Activated CD4-positive, alpha-beta T cell treated with anti-CD3 and anti-CD28 coated beads, Interleukin-2, amount 10 ng/mL, durations not matched to agents 24 days and 14 days (primary cell): ENCODE results near the gene MS4A14. TPM values are rescaled to one million over a fixed set of nuclear protein-coding genes. Genes with fewer than 3 reads are reported as not detected.
"Not testable (repeated sequence)": the region's sequence is repeated elsewhere in the genome, so short reads cannot be mapped to it uniquely, and the experiment has no call there.

Experiments
- DNase-seq: peaks from one replicate; pipeline ENCODE4 v3.0.0; 2022
- H3K27ac Mint-ChIP-seq: one replicate; pipeline ENCODE4 v1.8.0; 2022; ENCODE audit warnings: mild to moderate bottlenecking, mixed read lengths
- H3K27me3 Mint-ChIP-seq: one replicate; pipeline ENCODE4 v1.8.0; 2022; ENCODE audit warnings: mixed read lengths
- H3K36me3 Mint-ChIP-seq: one replicate; pipeline ENCODE4 v1.8.0; 2022; ENCODE audit warnings: low read depth, mild to moderate bottlenecking, mixed read lengths
- H3K4me1 Mint-ChIP-seq: one replicate; pipeline ENCODE4 v1.8.0; 2021; ENCODE audit warnings: mixed read lengths
- H3K4me3 Mint-ChIP-seq: one replicate; pipeline ENCODE4 v1.8.0; 2022; ENCODE audit warnings: mild to moderate bottlenecking, moderate library complexity, mixed read lengths
- H3K9me3 Mint-ChIP-seq: one replicate; pipeline ENCODE4 v1.8.0; 2021; ENCODE audit warnings: mixed read lengths
- intact Hi-C: fragments of 100-400 bp; cut with micrococcal nuclease; formaldehyde crosslinking; loops from one replicate; pipeline ENCODE4 v1.15.1; 2023
- total RNA-seq: library from RNA; stranded (reverse); gene quantifications from 2 replicates; pipeline ENCODE4 v1.2.3, GENCODE V29; 2022

MS4A14 gene
- not detected in 2 replicates for total RNA-seq

GRCh38 chr11:60396382-60396781 is at the start of gene MS4A14:
TSS of gene MS4A14 (plus strand) at chr11:60396459. CDS start at chr11:60396579, 120 bp downstream.
- H3K36me3 Mint-ChIP-seq, result no peaks in the 10 kb centered on the region
- no peak within 1 kb of the TSS for H3K27ac Mint-ChIP-seq
- no peaks in the 10 kb centered on the region for H3K9me3 Mint-ChIP-seq
- no peaks in the 10 kb centered on the region for H3K4me1 Mint-ChIP-seq
- peaks cover 3% of the 10 kb centered on the region for H3K27me3 Mint-ChIP-seq
- no peak within 1 kb of the TSS for H3K4me3 Mint-ChIP-seq
- no peak for DNase-seq
- intact Hi-C loops, result no loop called here

GRCh38 chr11:60347084-60347797 is 49.0 kb upstream of the MS4A14 start:
- Mint-ChIP-seq H3K36me3 (no peaks in the 10 kb centered on the region), H3K9me3 (no peaks in the 10 kb centered on the region), H3K4me3 (no peak overlapping the region), H3K27ac (no peak overlapping the region), H3K27me3 (peaks cover 5% of the 10 kb centered on the region), H3K4me1 (no peaks in the 10 kb centered on the region)
- no peak for DNase-seq
- intact Hi-C loops, result no loop called here

- intact Hi-C loops, result no loop called here
- Mint-ChIP-seq H3K4me3 (no peak overlapping the region), H3K27ac (no peak overlapping the region), H3K36me3 (no peaks in the 10 kb centered on the region), H3K27me3 (peaks cover 5% of the 10 kb centered on the region), H3K9me3 (no peaks in the 10 kb centered on the region), H3K4me1 (no peaks in the 10 kb centered on the region)
- peak; percentile 39 for DNase-seq
Measured at GRCh38 chr11:60348116-60348515, 48.1 kb upstream of the MS4A14 start.

GRCh38 chr11:60349990-60350389 is 46.3 kb upstream of the MS4A14 start:
- intact Hi-C loops, result no loop called here
- Mint-ChIP-seq H3K4me1 (no peaks in the 10 kb centered on the region), H3K27me3 (peaks cover 7% of the 10 kb centered on the region), H3K9me3 (no peaks in the 10 kb centered on the region), H3K36me3 (no peaks in the 10 kb centered on the region), H3K4me3 (no peak overlapping the region), H3K27ac (no peak overlapping the region)
- DNase-seq, result no peak

GRCh38 chr11:60357771-60358170 is 38.5 kb upstream of the MS4A14 start:
- H3K4me3 Mint-ChIP-seq, result no peak overlapping the region
- H3K4me1 Mint-ChIP-seq, result no peaks in the 10 kb centered on the region
- H3K27me3 Mint-ChIP-seq, result peaks cover 2% of the 10 kb centered on the region
- intact Hi-C loops, result no loop called here
- H3K27ac Mint-ChIP-seq, result no peak overlapping the region
- no peaks in the 10 kb centered on the region for H3K9me3 Mint-ChIP-seq
- no peak for DNase-seq
- no peaks in the 10 kb centered on the region for H3K36me3 Mint-ChIP-seq

GRCh38 chr11:60360621-60361020 is 35.6 kb upstream of the MS4A14 start:
- Mint-ChIP-seq H3K9me3 (no peaks in the 10 kb centered on the region), H3K4me3 (no peak overlapping the region), H3K27me3 (peaks cover 8% of the 10 kb centered on the region), H3K36me3 (no peaks in the 10 kb centered on the region), H3K4me1 (no peaks in the 10 kb centered on the region), H3K27ac (no peak overlapping the region)
- intact Hi-C loops, result no loop called here
- DNase-seq, result no peak

- H3K27me3 Mint-ChIP-seq, result peaks cover 8% of the 10 kb centered on the region
- intact Hi-C loops, result no loop called here
- no peaks in the 10 kb centered on the region for H3K36me3 Mint-ChIP-seq
- DNase-seq, result no peak
- H3K4me1 Mint-ChIP-seq, result no peaks in the 10 kb centered on the region
- H3K9me3 Mint-ChIP-seq, result no peaks in the 10 kb centered on the region
- H3K27ac Mint-ChIP-seq, result no peak overlapping the region
- H3K4me3 Mint-ChIP-seq, result no peak overlapping the region
Measured at GRCh38 chr11:60362241-60362640, 34.0 kb upstream of the MS4A14 start.

GRCh38 chr11:60363542-60364470 is 32.5 kb upstream of the MS4A14 start:
- Mint-ChIP-seq H3K36me3 (no peaks in the 10 kb centered on the region), H3K4me1 (no peaks in the 10 kb centered on the region), H3K4me3 (no peak overlapping the region), H3K27ac (no peak overlapping the region), H3K27me3 (peaks cover 8% of the 10 kb centered on the region), H3K9me3 (no peaks in the 10 kb centered on the region)
- DNase-seq, result peak; percentile 88
- intact Hi-C loops, result loop anchor here (1.0 kb wide), 1 partner anchor 254 kb away; no protein-coding TSS in a partner anchor

- not testable (repeated sequence) for H3K4me3 Mint-ChIP-seq, DNase-seq, H3K4me1 Mint-ChIP-seq, H3K27ac Mint-ChIP-seq, H3K36me3 Mint-ChIP-seq, H3K9me3 Mint-ChIP-seq
- intact Hi-C loops, result loop anchor here (5.0 kb wide), 1 partner anchor 121 kb away; no protein-coding TSS in a partner anchor
- H3K27me3 Mint-ChIP-seq, result peaks cover 16% of the 10 kb centered on the region
Measured at GRCh38 chr11:60366262-60366904, 29.9 kb upstream of the MS4A14 start.

GRCh38 chr11:60367009-60367408 is 29.2 kb upstream of the MS4A14 start:
- no peaks in the 10 kb centered on the region for H3K4me1 Mint-ChIP-seq
- no peaks in the 10 kb centered on the region for H3K9me3 Mint-ChIP-seq
- H3K4me3 Mint-ChIP-seq, result no peak overlapping the region
- no peaks in the 10 kb centered on the region for H3K36me3 Mint-ChIP-seq
- DNase-seq, result no peak
- no peak overlapping the region for H3K27ac Mint-ChIP-seq
- H3K27me3 Mint-ChIP-seq, result peaks cover 18% of the 10 kb centered on the region
- intact Hi-C loops, result loop anchor here (5.0 kb wide), 1 partner anchor 120 kb away; no protein-coding TSS in a partner anchor

GRCh38 chr11:60367896-60368295 is 28.4 kb upstream of the MS4A14 start:
- Mint-ChIP-seq H3K9me3 (no peaks in the 10 kb centered on the region), H3K36me3 (no peaks in the 10 kb centered on the region), H3K27me3 (peaks cover 18% of the 10 kb centered on the region), H3K4me1 (no peaks in the 10 kb centered on the region), H3K4me3 (no peak overlapping the region), H3K27ac (no peak overlapping the region)
- intact Hi-C loops, result loop anchor here (5.0 kb wide), 1 partner anchor 119 kb away; no protein-coding TSS in a partner anchor
- DNase-seq, result no peak

- Mint-ChIP-seq H3K36me3 (no peaks in the 10 kb centered on the region), H3K9me3 (no peaks in the 10 kb centered on the region), H3K4me3 (no peak overlapping the region), H3K4me1 (no peaks in the 10 kb centered on the region), H3K27me3 (peaks cover 10% of the 10 kb centered on the region), H3K27ac (no peak overlapping the region)
- intact Hi-C loops, result no loop called here
- no peak for DNase-seq
Measured at GRCh38 chr11:60370252-60370810, 25.9 kb upstream of the MS4A14 start.

- Mint-ChIP-seq H3K4me3 (no peak overlapping the region), H3K9me3 (no peaks in the 10 kb centered on the region)
Measured at GRCh38 chr11:60370811-60371298, 25.4 kb upstream of the MS4A14 start.

More at GRCh38 chr11:60370811-60371298, 25.4 kb upstream of the MS4A14 start:
- no peak for DNase-seq
- H3K4me1 Mint-ChIP-seq, result no peaks in the 10 kb centered on the region
- H3K27ac Mint-ChIP-seq, result no peak overlapping the region
- peaks cover 10% of the 10 kb centered on the region for H3K27me3 Mint-ChIP-seq
- intact Hi-C loops, result no loop called here
- H3K36me3 Mint-ChIP-seq, result no peaks in the 10 kb centered on the region
